HL-60/S4 treated with retinoic acid at 250 ng/mL for 4 days and 3 days (cell line): ENCODE data around the gene PPFIBP1.

ENCODE experiments used
- in situ Hi-C: fragments of 300-500 bp; cut with MboI; formaldehyde crosslinking; loops from 2 replicates; pipeline ENCODE4 v1.7.0; 2022; ENCODE audit warnings: low sequenced_read_pairs

Gene PPFIBP1

DNA sequence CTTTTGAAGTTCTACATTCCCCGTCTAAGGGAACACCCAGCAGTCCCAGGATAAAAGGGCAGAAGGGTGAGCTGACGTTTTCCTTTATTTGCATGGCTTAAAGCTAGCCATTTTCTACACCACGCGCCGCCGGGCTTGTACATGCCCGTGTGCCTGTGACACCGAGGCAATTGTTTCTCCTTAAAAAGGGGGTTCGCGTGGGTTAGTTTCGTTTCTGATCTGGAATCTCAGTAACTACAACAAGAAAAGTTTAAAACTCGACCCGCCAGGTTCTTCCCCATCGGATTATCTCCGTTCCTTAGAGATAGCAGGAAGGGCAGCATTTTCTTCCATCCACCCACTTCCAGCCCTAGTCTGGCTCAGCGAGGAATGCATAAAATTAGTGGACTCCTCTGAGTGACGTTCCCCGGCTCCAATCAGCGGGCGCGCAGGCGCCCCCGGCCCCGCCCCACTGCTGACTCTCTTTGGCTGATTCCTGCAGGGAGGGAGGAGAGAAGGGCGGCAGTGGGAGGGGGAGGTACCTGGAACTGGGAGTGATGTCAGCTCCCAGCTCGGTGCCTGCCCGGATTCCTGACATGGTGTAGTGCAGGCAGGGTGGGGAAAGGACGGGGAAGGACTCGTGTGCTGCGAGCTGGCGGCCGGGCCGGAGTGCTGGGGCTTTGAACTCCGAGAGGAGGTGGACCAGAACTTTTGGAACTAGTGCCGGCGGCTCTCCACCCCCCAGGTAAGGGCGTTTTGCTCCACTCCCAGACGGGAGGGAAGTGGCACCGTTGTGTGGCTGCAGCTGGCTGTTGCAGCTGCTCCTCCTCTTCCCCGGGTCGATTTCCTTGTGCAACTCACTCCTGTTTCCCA lies at the start of gene PPFIBP1:
Gene PPFIBP1, plus strand, starts transcription at position 565 of the 852 bp plus-strand sequence. CDS start 109,191 bp downstream, outside the sequence.
- in situ Hi-C loops, result no loop called here

DNA sequence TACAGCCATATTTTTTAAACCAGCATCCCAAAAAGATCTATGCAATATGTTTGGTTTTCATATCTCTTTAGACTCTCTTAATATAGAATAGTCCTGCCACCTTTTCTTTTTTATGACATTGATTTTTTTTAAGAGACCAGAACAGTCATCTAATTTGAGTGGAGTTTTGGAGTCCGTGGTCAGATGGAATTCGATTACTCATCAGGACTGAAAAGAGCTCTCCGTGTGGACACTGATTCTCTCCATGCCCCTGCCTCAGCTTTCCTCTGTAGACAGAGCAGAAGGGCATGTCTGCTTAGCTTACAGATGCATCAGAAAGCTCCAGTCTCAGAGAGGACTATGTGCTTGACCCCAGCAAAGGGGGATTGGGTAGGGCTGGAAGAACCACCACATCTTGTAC lies 49.7 kb upstream of the PPFIBP1 start:
- in situ Hi-C loops, result no loop called here

DNA sequence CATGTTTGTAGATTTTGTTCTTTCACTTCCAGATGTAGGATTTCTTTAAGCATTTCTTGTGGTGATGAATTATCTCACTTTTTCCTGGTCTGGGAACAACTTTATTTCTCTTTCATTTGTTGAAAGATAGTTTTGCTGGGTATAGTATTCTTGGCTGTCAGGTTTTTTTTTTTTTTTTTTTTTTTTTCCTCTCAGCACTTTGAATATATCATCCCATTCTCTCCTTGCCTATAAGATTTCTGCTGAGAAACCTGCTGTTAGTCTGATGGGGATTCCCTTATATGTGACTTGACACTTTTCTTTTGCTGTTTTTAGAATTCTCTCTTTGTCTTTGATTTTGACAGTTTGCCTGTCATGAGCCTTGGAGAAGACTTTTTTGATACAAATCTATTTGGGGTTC lies 47.0 kb upstream of the PPFIBP1 start:
- in situ Hi-C loops, result no loop called here

DNA sequence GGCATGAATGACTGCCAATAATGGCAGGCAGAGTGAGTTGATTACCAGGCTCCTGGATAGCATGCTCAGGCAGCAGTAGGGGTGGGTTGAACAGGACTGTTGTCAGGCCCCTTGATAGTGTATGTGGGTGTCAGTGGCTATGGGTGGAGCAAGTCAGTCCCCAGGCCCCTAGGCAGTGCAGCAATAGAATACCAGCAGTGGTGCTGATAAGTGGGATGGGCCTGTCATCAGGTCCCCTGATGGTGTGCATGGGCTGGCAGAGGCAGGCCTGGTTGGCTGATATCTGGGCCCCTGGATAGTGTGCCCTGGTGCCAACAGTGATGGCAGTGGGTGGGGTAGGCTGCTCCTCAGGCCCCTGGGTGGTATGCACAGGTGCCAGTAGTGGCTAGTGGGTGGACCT lies 45.1 kb upstream of the PPFIBP1 start:
- in situ Hi-C loops, result no loop called here

DNA sequence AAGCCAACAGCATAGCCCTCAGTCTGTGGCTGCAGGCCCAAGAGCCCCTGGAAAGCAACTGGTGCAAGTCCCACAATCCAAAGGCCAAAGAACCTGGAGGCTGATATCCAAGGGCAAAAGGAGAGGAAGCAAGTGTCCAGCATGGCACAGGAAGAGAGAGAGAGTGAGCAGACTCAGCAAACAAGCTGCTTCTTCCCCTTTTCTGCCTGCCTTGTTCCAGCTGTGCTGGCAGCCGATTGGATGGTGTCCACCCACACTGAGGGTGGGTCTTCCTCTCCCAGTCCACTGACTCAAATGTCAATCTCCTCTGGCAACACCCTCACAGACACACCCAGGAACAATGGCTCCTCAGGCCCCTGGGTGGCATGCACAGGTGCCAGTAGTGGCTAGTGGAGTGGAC lies 44.0 kb upstream of the PPFIBP1 start:
- in situ Hi-C loops, result no loop called here

DNA sequence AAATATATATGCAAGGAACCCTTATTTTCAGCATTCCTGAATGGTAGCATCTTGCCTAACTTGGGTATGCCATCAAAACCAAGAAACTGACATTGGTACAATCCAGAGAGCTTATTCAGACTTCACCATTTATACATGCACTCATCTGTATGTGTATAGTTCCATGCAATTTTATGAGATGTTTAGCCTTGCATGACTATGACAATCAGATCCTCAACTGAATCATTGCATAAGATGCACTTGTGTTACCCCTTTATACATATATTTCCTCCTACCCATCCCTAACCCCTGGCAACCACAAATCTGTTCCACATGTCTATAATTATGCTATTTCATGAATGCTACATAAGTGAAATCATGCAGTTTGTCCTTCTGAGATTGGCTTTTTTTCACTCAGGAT lies 37.0 kb upstream of the PPFIBP1 start:
- in situ Hi-C loops, result no loop called here

DNA sequence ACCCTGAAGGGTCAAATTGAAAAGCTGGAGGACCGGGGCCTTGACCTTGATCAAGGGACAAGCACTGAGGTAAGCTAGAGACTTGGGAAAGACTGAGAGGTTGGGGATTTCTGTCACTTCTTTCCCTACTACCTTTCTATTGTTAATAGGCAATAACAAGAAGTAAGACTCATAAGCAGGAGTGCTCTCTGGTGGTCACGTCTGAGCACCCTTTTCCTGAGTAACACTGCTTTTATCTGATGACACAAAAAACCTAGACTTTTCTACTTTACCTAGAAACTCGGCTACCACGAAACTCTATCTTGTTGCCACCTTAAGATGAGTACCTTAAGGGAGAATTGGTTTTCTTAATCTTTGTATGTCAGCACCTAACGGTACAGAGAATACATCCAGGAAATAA lies 35.5 kb upstream of the PPFIBP1 start:
- in situ Hi-C loops, result no loop called here

DNA sequence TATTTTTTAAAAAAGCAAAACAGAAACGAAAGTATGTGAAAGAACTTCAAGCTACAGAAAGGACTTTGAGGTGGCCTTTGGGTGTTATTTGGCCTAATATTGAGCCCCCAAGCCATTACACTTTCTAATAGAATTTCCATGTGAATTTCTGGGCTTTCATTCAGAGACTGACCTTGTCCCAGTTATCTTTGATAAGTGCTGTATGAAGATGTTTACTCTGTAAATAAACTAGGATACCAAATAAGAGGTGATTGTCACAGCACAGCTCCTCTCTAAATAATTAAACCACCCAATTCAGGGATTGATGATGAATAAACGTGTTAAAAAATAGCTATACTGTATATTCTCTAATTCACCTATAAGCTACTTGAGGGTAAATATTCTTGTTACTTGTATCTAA lies 32.8 kb upstream of the PPFIBP1 start:
- in situ Hi-C loops, result no loop called here

DNA sequence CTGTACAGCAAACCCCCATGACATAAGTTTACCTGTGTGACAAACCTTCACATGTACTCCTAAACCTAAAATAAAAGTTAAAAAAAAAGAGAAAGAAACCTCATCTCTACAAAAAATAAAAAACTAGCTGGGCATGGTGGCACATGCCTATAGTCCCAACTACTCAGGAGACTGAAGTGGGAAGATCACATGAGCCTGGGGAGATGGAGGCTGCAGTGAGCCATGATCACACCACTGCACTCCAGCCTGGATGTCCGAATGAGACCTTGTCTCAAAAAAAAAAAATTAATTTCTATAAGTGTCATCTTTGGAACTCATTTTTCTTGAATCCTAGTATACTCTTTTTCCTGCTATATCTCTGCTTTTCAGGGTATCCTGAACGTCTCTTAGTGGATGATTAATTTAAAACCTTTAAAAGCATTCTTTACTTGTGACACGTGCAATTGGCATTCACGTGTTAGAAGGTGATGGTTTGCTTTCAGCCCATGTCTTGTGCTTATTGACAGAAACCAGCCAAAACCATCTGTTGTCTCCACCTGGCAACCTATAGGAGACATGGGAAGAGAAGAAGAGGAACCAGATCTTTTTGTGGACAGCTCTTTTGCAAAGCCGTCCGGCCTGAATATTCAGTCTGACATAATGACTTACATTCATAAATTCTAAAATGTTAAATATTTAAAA lies 30.6 kb upstream of the PPFIBP1 start:
- in situ Hi-C loops, result no loop called here

DNA sequence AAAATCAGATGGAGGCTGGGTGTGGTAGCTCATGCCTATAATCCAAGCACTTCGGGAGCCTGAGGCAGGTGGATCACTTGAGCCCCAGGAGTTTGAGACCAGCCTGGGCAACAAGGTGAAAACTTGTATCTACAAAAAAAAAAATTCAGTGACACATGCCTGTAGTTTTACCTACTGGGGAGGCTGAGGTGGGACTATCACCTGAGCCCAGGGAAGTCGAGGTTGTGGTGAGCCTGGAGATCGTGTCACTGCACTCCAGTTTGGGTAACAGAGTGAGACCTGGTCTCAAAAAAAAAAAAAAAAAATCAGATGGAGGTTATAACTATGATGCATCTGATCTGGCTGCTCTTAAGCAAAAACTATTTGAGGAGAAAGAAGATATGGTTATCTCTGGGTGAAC lies 26.6 kb upstream of the PPFIBP1 start:
- in situ Hi-C loops, result no loop called here

DNA sequence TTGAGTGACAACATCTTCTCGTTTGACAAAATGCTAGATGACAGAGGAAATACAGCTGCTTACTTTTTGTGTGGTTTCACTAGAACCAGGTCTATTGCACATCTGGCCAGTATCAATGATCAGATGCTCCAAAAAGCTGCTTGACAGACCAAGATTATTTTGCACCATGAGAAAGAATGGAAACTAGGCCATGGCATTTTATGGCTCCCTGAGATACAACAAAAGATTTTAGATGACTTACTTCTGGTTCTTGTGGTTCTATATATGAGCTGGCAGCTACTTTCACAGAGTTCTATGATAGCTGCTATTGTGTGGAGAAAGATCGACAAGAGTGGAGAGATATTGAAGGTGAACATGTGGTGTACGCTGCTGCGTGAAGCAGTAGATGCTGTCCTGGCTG lies 25.9 kb upstream of the PPFIBP1 start:
- in situ Hi-C loops, result no loop called here

DNA sequence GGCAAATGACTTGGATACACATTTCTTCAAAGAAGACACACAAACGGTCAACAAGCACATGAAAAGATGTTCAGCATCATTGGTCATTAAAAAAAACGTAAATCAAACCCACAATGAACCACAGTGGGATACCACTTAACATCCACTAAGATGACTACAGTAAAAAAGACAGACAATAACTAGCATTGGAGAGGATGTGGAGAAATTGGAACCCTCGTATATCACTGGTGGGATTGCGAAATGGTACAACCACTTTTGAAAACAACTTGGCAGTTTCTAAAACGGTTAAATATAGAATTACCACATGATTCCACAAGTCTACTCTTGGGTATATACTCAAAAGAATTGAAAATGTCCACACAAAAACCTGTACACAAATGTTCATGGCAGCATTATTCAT lies 25.2 kb upstream of the PPFIBP1 start:
- in situ Hi-C loops, result no loop called here

DNA sequence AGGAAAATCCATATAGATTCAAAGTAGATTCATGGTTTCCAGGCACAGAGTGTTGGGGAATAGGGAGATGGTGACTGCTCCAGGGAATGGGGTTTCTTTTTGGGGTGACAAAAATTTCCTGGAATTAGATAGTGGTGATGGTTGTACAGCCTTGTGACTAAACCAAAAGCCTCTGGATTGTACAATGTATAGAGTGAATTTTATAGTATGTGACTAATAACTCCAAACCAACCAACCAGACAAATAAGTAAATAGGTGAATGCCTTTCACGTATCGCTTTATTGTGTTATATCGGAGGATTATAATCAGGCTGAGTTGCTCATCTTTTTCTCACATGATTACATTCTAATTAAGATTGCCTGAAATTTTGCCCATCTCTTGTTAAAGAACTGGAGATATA lies 24.6 kb upstream of the PPFIBP1 start:
- in situ Hi-C loops, result no loop called here

DNA sequence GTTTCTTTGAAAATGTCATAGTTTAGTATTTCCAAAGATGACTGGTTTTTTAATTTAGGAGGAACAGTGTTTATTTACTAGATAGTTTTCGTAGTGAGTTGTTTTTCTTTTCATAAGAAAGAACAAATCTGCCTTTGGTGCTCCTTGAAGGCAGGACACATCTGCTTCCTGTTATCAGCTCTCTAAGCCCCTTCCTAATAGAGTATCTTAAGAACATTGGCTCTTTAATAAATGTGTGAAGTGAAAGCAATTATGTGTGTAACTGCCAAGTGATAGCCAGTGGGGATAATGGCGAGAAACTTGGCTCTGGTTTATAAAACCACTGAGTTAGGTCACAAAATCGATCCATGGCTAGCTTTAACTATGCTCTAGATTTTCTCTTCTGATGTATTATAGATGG lies 23.5 kb upstream of the PPFIBP1 start:
- in situ Hi-C loops, result no loop called here

DNA sequence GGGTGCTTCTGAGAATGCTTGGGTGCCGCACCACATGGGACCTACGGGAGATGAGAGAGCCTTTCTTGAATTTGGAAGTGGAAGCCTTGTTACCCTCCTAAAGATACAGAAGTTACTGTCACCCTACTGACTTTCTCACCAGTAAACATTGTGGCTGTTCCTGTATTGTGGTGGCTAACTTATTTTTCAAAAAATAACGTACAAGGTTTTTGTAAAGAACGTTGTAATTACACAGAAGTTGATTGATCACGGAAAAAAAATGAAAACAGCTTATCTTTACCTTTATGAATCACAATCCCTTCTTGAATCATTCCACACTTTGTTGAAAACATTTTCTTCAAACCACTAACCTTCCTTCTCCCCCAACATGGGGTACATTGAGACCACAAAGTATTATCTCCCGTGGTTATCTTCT lies 22.0 kb upstream of the PPFIBP1 start:
- in situ Hi-C loops, result no loop called here

DNA sequence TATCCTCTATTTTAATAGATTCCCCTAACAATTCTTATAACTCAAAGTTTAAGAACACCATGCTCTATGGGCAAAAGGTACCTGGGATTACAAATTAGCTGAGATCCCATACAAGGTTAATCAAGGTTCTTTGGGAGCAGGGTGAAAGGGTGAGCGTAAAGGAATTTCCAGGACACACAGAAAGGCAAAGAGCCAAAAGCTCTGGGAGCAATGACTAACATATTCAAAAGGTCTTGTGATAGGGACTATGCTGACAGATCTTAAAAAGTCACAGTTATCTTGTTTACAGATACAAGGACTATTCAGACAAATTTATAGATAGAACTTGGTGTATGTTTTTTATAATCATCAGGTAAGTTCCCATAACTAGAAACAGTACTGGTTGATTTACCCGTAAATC lies 19.5 kb upstream of the PPFIBP1 start:
- in situ Hi-C loops, result no loop called here

DNA sequence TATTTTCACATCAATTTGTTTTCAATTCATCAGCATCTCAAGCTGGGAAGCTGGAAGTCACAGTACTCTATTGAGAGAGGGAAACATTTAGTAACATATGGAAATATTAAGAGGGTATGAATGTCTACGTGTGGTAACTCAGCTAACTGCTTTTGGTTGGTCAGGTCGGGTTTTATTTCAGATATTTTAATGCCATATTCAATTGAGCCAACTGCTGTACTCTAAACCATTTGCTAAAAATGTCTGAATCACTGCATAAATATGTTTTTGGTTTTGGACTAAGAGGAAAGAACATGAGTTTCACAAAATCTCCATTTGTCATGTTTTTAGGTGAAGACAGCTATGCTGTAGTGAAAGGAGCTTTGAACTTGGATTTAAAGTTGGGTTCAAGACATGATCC lies 18.9 kb upstream of the PPFIBP1 start:
- in situ Hi-C loops, result no loop called here

DNA sequence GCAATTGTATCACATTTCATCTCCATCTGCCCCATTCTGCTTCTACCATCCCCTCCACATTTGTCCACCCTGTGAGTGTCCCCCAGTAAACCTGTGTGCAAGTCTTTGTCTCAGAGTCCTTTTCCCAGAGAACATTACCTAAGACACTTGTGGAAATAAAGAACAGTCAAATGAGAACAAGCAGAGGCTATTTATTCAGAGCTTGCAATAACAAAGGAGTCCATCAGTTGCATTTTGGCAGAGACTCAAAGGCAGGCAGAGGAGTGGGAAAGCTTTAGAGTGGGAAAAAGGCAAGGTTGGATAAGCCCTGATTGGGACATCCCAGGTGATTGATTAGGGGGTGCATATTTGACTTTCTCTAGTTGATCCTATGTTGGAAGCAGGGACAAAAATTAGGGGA lies 18.2 kb upstream of the PPFIBP1 start:
- in situ Hi-C loops, result no loop called here

DNA sequence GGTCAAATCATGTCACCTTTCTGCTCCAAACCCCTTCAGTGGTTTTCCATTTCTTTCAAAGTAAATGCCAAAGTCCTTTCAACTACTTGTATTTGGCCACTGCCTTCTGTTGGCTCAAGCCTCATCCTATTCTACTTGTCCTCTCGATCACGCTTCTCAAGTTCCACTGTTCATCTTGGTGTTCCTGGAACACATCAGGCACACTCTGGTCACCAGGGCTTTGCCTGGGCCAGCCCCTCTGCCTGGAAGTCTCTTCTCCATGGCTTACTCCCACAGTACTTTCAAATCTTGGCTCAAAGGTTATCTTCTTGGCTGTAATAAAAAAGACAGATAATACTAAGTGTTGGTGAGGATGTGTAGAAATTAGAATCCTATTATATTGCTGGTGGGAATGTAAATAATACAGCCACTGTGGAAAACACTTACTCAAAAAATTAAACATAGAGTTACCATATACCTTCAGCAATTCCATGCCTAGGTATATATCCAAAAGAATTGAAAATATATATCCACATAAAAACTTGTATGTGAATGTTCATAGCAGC lies 17.3 kb upstream of the PPFIBP1 start:
- in situ Hi-C loops, result no loop called here

DNA sequence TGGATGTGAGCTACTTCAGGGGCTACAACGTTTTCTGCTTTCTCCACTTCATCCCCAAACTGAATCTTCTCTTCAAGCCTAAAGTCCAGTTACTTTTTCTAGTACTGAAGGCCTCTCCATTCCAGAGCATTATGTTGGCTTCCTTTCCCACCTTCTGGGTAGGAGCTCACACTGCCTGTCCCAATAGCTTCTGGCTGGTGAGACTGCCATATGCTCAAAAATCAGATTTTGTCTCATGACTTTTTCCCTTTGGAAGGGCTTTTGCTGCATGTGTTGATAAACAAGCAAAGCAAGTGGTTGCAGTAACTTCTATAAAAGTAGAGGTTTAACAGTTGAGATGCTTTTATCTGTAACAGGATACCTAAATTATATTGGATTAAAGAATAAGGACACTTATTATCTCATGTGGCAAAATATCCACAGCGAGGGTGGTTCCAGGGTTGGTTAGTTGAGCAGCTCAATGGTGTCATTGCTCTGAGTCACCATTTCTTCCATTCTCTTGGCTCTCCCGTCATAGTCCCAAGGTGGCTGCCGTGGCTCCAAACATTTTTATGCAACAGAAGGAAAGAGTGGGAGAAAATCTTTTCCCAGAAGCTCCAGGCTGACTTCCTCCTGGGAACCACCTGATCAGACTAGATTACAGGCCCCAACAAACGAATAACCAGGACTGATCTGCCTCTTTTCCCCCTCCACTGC lies 15.1 kb upstream of the PPFIBP1 start:
- in situ Hi-C loops, result no loop called here

DNA sequence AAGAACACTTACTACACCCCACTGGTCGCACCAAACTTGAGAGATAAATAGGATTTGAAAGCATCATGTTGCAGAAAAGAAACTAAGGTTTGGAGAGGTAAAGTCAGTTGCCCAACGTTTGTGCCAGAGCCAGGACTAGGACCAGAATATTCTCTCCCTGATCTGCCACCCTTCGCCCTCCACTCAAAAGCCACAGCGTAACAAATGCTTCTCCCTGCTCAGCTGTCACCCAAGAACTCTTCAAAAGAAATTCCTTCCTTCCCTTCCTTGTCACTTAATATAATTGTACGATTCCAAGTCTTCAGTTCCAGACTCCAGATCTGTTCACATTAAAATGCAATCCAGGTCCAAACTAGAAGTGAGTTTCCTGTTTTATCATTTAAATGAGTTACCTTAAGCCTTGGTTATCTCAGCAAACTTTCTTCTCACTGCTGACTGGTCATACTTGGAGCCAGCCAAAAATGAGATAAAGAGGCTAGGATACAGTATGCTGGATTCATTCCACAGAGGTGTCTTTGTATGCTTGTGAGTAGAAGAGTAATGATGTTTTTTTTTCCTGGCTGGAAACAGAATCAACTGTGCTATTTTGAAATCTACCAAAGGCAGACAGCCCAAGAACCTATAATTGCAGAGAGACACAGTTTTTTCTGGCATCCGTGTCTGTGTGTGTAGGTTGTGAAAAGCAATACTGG lies 12.8 kb upstream of the PPFIBP1 start:
- in situ Hi-C loops, result no loop called here
